GM12878 (cell line): ENCODE data around the gene TLX2. TPM values are rescaled to one million over a fixed set of nuclear protein-coding genes. Genes with fewer than 3 reads are reported as not detected.

Source experiments
- BHLHE40 ChIP-seq, 2 experiments: fragments of 450-650 bp in 1 of 2; IDR thresholded peaks; 2 replicates each; pipeline ENCODE4 v1.6.1; 2011 to 2017; ENCODE audit warnings: low read depth in 2 of 2, borderline replicate concordance in 1 of 2, improper control_type of control experiment in 1 of 2, low read length in 1 of 2, mild to moderate bottlenecking in 1 of 2
- CBX3 ChIP-seq: fragments of 200-600 bp; sonication (generic); IDR thresholded peaks from 2 replicates; pipeline ENCODE4 v1.6.1; 2016; ENCODE audit warnings: low read depth, borderline replicate concordance
- ETV6 ChIP-seq, 2 experiments: fragments of 450-650 bp in 1 of 2; IDR thresholded peaks in 1 of 2; conservative IDR thresholded peaks in 1 of 2; 2 replicates each; pipeline ENCODE4 v1.6.1; 2014; ENCODE audit warnings: antibody characterized with exemption in 1 of 2, borderline replicate concordance in 1 of 2, low read depth in 1 of 2, mild to moderate bottlenecking in 1 of 2, moderate library complexity in 1 of 2
- GABPA ChIP-seq: IDR thresholded peaks from 2 replicates; pipeline ENCODE4 v1.6.1; 2014; ENCODE audit warnings: antibody characterized with exemption, low read depth, mild to moderate bottlenecking, inconsistent platforms
- HCFC1 ChIP-seq: fragments of 150-350 bp; IDR thresholded peaks from 2 replicates; pipeline ENCODE4 v1.6.1; 2014; ENCODE audit warnings: low read length
- PRDM15 ChIP-seq: fragments of 450-650 bp; formaldehyde crosslinking; IDR thresholded peaks from 2 replicates; pipeline ENCODE4 v1.4.0; 2020; ENCODE audit warnings: mild to moderate bottlenecking, moderate library complexity
- RAD21 ChIP-seq: IDR thresholded peaks from 2 replicates; pipeline ENCODE4 v1.6.1; 2011; ENCODE audit warnings: mild to moderate bottlenecking, low read depth, low read length, moderate library complexity; ENCODE audit not compliant: insufficient read depth
- REST ChIP-seq: IDR thresholded peaks from 2 replicates; pipeline ENCODE4 v1.6.1; 2012; ENCODE audit warnings: mild to moderate bottlenecking, low read depth, low read length
- ZNF207 ChIP-seq: fragments of 450-650 bp; IDR thresholded peaks from 2 replicates; pipeline ENCODE4 v1.6.1; 2014; ENCODE audit warnings: antibody characterized with exemption, mild to moderate bottlenecking, borderline replicate concordance
- polyA plus RNA-seq, 11 experiments: library from polyadenylated mRNA; depleted of rRNA in 4 of 11; unstranded in 6 of 11; stranded (reverse) in 5 of 11; fragments of >200 nt; fragmentation: Nextera tagmentation in 4 of 11; fragmentation: Illumina TruSeq in 1 of 11; extraction: Ambion mirVana in 4 of 11; extraction: Trizol in 1 of 11; gene quantifications; 1 replicate in 1 of 11; 2 replicates in 10 of 11; pipeline versions ENCODE4 v1.2.1 to v1.2.3, GENCODE V29; 2011 to 2016; ENCODE audit warnings: inconsistent platforms in 2 of 11, missing spikeins in 2 of 11, low read depth in 1 of 11
- total RNA-seq, 4 experiments: library from RNA; depleted of rRNA in 3 of 4; stranded (reverse); fragments of >200 nt in 3 of 4; fragmentation: Illumina TruSeq in 1 of 4; extraction: Trizol in 1 of 4; gene quantifications; 2 replicates each; pipeline versions ENCODE4 v1.2.1 to v1.2.3, GENCODE V29; 2013 to 2021
- TF ChIP-seq, protein P1 (sequence below): fragments of 450-650 bp; IDR thresholded peaks from 2 replicates; pipeline ENCODE4 v1.6.1; 2018; ENCODE audit warnings: borderline replicate concordance, mild to moderate bottlenecking; ENCODE audit not compliant: partially characterized antibody
- TF ChIP-seq, protein P2 (sequence below): IDR thresholded peaks from 2 replicates; pipeline ENCODE4 v1.6.1; 2012; ENCODE audit warnings: improper control_type of control experiment, low read depth, low read length; ENCODE audit not compliant: insufficient replicate concordance

The TLX2 gene
- total and polyA plus RNA-seq, 10 of the 15 experiments (the other 5 are each of a cell fraction or from before 2014, with no cell fraction given): 0.06 to 5.5 (median 3.6) TPM; not detected in 1

GRCh38 chr2:74472086-74472944 is 41.9 kb upstream of the TLX2 start, which contains the start of gene MRPL53 (continued):
- TF ChIP-seq, protein P1, sequence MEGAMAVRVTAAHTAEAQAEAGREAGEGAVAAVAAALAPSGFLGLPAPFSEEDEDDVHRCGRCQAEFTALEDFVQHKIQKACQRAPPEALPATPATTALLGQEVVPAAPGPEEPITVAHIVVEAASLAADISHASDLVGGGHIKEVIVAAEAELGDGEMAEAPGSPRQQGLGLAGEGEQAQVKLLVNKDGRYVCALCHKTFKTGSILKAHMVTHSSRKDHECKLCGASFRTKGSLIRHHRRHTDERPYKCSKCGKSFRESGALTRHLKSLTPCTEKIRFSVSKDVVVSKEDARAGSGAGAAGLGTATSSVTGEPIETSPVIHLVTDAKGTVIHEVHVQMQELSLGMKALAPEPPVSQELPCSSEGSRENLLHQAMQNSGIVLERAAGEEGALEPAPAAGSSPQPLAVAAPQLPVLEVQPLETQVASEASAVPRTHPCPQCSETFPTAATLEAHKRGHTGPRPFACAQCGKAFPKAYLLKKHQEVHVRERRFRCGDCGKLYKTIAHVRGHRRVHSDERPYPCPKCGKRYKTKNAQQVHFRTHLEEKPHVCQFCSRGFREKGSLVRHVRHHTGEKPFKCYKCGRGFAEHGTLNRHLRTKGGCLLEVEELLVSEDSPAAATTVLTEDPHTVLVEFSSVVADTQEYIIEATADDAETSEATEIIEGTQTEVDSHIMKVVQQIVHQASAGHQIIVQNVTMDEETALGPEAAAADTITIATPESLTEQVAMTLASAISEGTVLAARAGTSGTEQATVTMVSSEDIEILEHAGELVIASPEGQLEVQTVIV: peak; percentile 91
- peak; percentile 80 for TF ChIP-seq HCFC1
- TF ChIP-seq, protein P2, sequence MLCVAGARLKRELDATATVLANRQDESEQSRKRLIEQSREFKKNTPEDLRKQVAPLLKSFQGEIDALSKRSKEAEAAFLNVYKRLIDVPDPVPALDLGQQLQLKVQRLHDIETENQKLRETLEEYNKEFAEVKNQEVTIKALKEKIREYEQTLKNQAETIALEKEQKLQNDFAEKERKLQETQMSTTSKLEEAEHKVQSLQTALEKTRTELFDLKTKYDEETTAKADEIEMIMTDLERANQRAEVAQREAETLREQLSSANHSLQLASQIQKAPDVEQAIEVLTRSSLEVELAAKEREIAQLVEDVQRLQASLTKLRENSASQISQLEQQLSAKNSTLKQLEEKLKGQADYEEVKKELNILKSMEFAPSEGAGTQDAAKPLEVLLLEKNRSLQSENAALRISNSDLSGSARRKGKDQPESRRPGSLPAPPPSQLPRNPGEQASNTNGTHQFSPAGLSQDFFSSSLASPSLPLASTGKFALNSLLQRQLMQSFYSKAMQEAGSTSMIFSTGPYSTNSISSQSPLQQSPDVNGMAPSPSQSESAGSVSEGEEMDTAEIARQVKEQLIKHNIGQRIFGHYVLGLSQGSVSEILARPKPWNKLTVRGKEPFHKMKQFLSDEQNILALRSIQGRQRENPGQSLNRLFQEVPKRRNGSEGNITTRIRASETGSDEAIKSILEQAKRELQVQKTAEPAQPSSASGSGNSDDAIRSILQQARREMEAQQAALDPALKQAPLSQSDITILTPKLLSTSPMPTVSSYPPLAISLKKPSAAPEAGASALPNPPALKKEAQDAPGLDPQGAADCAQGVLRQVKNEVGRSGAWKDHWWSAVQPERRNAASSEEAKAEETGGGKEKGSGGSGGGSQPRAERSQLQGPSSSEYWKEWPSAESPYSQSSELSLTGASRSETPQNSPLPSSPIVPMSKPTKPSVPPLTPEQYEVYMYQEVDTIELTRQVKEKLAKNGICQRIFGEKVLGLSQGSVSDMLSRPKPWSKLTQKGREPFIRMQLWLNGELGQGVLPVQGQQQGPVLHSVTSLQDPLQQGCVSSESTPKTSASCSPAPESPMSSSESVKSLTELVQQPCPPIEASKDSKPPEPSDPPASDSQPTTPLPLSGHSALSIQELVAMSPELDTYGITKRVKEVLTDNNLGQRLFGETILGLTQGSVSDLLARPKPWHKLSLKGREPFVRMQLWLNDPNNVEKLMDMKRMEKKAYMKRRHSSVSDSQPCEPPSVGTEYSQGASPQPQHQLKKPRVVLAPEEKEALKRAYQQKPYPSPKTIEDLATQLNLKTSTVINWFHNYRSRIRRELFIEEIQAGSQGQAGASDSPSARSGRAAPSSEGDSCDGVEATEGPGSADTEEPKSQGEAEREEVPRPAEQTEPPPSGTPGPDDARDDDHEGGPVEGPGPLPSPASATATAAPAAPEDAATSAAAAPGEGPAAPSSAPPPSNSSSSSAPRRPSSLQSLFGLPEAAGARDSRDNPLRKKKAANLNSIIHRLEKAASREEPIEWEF: no peak
- TF ChIP-seq BHLHE40 (IDR thresholded peaks at IDR 0.05; ENCODE audit: borderline replicate concordance in 1 of 2, low read depth in 2 of 2, low read length in 1 of 2): peak; percentile 54 to 63; a peak in 2 of 4 replicates
- TF ChIP-seq PRDM15 (CRISPR knock-in tag): no peak
- TF ChIP-seq REST: no peak
- TF ChIP-seq GABPA: peak; percentile 99
- TF ChIP-seq ETV6 (conservative IDR thresholded peaks at IDR 0.05 in 1 of 2, IDR thresholded peaks at IDR 0.05 in 1 of 2; ENCODE audit: borderline replicate concordance in 1 of 2, low read depth in 1 of 2): peak in 1 of 2 experiments; percentile 43; a peak in 1 of 4 replicates
- no peak for TF ChIP-seq RAD21
- TF ChIP-seq CBX3: no peak
- peak; percentile 85; the same call in 1 of the 2 replicates for TF ChIP-seq ZNF207
